Mucosa of rectum (tissue), 2 donors: Measurements from ENCODE around the gene PHF21B.

ENCODE experiments used
- H3K27ac ChIP-seq, 2 donors: one replicate each; pipeline ENCODE4 v1.7.0; 2013; ENCODE audit warnings: inconsistent platforms in 2 of 2, low read depth in 2 of 2, low read length in 2 of 2
- H3K27me3 ChIP-seq, 2 donors: one replicate each; pipeline ENCODE4 v1.7.0; 2013; ENCODE audit warnings: low read length in 2 of 2; ENCODE audit not compliant: control insufficient read depth in 2 of 2, insufficient read depth in 2 of 2
- H3K36me3 ChIP-seq, 2 donors: one replicate each; pipeline ENCODE4 v1.7.0; 2013; ENCODE audit warnings: low read length in 2 of 2; ENCODE audit not compliant: control insufficient read depth in 2 of 2, insufficient read depth in 2 of 2
- H3K4me1 ChIP-seq, 2 donors: one replicate each; pipeline ENCODE4 v1.7.0; 2013; ENCODE audit warnings: low read length in 2 of 2, mild to moderate bottlenecking in 1 of 2; ENCODE audit not compliant: control insufficient read depth in 2 of 2, insufficient read depth in 2 of 2
- H3K4me3 ChIP-seq, 2 donors: one replicate each; pipeline ENCODE4 v1.7.0; 2013; ENCODE audit warnings: low read length in 2 of 2
- H3K9ac ChIP-seq, 2 donors: one replicate each; pipeline ENCODE4 v1.7.0; 2013; ENCODE audit warnings: low read length in 2 of 2, low read depth in 1 of 2, mild to moderate bottlenecking in 1 of 2
- H3K9me3 ChIP-seq, 2 donors: one replicate each; pipeline ENCODE4 v1.7.0; 2013; ENCODE audit warnings: low read length in 2 of 2; ENCODE audit not compliant: control insufficient read depth in 2 of 2
- donor health status: healthy.
- donor health status: Normal muscosa, but diverticular disease.

Gene PHF21B

DNA sequence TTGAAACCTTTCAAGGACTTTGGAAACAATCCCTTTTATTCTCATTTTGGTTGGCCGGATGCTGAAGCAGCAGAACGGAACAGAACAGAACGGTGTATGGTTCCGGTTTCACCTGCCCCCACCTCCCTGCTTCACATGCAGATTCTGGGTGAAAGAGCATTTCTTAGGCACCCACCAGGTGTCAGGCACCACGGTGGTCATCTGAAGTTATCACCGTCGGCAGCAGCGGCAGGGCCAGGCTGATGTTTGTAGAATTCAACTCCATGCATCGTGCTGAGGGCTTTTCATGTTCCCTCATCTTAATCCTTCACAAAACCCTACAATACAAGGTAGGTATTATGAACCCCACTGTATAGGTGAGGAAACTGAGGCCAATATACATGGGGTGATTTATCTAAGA, 13.6 kb upstream of the PHF21B start:
- H3K36me3 ChIP-seq: no peaks in the 10 kb centered on the region
- H3K27ac ChIP-seq: no peak overlapping the region
- H3K9me3 ChIP-seq: no peaks in the 10 kb centered on the region
- peaks cover 0 to 6% of the 10 kb centered on the region in 2 donors for H3K27me3 ChIP-seq
- no peak overlapping the region for H3K4me3 ChIP-seq
- H3K9ac ChIP-seq: no peak overlapping the region
- no peaks in the 10 kb centered on the region for H3K4me1 ChIP-seq

GRCh38 chr22:45019861-45020655, 10.3 kb upstream of the PHF21B start:
- Histone ChIP-seq H3K4me3 (no peak overlapping the region), H3K4me1 (no peaks in the 10 kb centered on the region), H3K27me3 (peaks cover 0 to 6% of the 10 kb centered on the region in 2 donors), H3K27ac (no peak overlapping the region), H3K9ac (no peak overlapping the region), H3K9me3 (no peaks in the 10 kb centered on the region), H3K36me3 (no peaks in the 10 kb centered on the region)

GRCh38 chr22:45014654-45015053, 4.8 kb upstream of the PHF21B start:
- H3K9me3 ChIP-seq: no peaks in the 10 kb centered on the region
- H3K4me1 ChIP-seq: peaks cover 3 to 4% of the 10 kb centered on the region in 2 donors
- H3K4me3 ChIP-seq: no peak overlapping the region
- no peak overlapping the region for H3K9ac ChIP-seq
- H3K36me3 ChIP-seq: no peaks in the 10 kb centered on the region
- H3K27ac ChIP-seq: no peak overlapping the region
- peaks cover 25% of the 10 kb centered on the region in 2 donors for H3K27me3 ChIP-seq

DNA sequence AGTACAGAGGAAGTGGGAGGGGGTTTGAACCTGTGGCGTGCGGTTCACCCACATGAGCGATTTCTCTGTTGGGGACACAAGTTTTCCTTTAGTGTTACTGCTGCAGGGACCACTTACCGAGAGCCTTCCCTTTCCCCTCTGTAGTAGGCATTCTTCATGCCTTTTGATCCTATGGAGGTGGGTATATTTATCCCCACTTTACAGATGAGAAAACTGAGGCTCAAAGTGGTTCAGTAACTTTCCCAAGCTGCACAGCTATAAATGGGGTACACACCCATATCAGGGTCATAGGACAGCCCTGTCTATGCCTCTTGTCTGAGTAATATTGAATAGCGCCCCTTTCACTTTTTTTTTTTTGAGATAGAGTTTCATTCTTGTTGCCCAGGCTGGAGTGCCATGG, 3.3 kb upstream of the PHF21B start:
- peaks cover 25% of the 10 kb centered on the region in 2 donors for H3K27me3 ChIP-seq
- H3K9ac ChIP-seq: no peak overlapping the region
- H3K9me3 ChIP-seq: no peaks in the 10 kb centered on the region
- H3K27ac ChIP-seq: no peak overlapping the region
- H3K36me3 ChIP-seq: no peaks in the 10 kb centered on the region
- no peak overlapping the region for H3K4me3 ChIP-seq
- H3K4me1 ChIP-seq: peaks cover 3 to 4% of the 10 kb centered on the region in 2 donors

- peaks cover 3 to 4% of the 10 kb centered on the region in 2 donors for H3K4me1 ChIP-seq
- no peaks in the 10 kb centered on the region for H3K36me3 ChIP-seq
- no peaks in the 10 kb centered on the region for H3K9me3 ChIP-seq
- H3K27me3 ChIP-seq: peaks cover 30 to 31% of the 10 kb centered on the region in 2 donors
- no peak overlapping the region for H3K9ac ChIP-seq
- peak overlapping the region in 1 of 2 donors; percentile 50 for H3K4me3 ChIP-seq
- no peak overlapping the region for H3K27ac ChIP-seq
Observed at GRCh38 chr22:45010532-45010900, 711 bp upstream of the PHF21B start.

- Histone ChIP-seq H3K4me3 (no peak overlapping the region), H3K9me3 (no peaks in the 10 kb centered on the region), H3K36me3 (no peaks in the 10 kb centered on the region), H3K27ac (no peak overlapping the region), H3K4me1 (peaks cover 3 to 4% of the 10 kb centered on the region in 2 donors), H3K27me3 (peaks cover 36 to 44% of the 10 kb centered on the region in 2 donors), H3K9ac (no peak overlapping the region)
Observed at GRCh38 chr22:45008751-45009605, 827 bp downstream of the PHF21B start.

GRCh38 chr22:45008186-45008681, 1.6 kb downstream of the PHF21B start:
- H3K36me3 ChIP-seq: no peaks in the 10 kb centered on the region
- H3K27me3 ChIP-seq: peaks cover 38 to 44% of the 10 kb centered on the region in 2 donors
- no peak overlapping the region for H3K9ac ChIP-seq
- no peaks in the 10 kb centered on the region for H3K9me3 ChIP-seq
- peaks cover 3 to 4% of the 10 kb centered on the region in 2 donors for H3K4me1 ChIP-seq
- no peak overlapping the region for H3K27ac ChIP-seq
- no peak overlapping the region for H3K4me3 ChIP-seq

GRCh38 chr22:45007391-45008185, 2.2 kb downstream of the PHF21B start:
- Histone ChIP-seq H3K27me3 (peaks cover 34 to 42% of the 10 kb centered on the region in 2 donors), H3K4me1 (peaks cover 3 to 4% of the 10 kb centered on the region in 2 donors), H3K4me3 (no peak overlapping the region), H3K36me3 (no peaks in the 10 kb centered on the region), H3K9me3 (no peaks in the 10 kb centered on the region), H3K27ac (no peak overlapping the region), H3K9ac (no peak overlapping the region)

- H3K36me3 ChIP-seq: no peaks in the 10 kb centered on the region
- no peak overlapping the region for H3K4me3 ChIP-seq
- no peak overlapping the region for H3K27ac ChIP-seq
- no peak overlapping the region for H3K9ac ChIP-seq
- H3K9me3 ChIP-seq: no peaks in the 10 kb centered on the region
- peaks cover 28 to 36% of the 10 kb centered on the region in 2 donors for H3K27me3 ChIP-seq
- peaks cover 3 to 4% of the 10 kb centered on the region in 2 donors for H3K4me1 ChIP-seq
Observed at GRCh38 chr22:45006964-45007390, 2.8 kb downstream of the PHF21B start.
